A673 (cell line): ENCODE results near the gene B3GNT2. TPM values are rescaled to one million over a fixed set of nuclear protein-coding genes. Genes with fewer than 3 reads are reported as not detected.
"Not testable (repeated sequence)": the region's sequence is repeated elsewhere in the genome, so short reads cannot be mapped to it uniquely, and the experiment has no call there.

ENCODE experiments used
- BruUV-seq: library from RNA; stranded (reverse); fragments of 400-500 nt; replicated peaks from 2 replicates; lab custom pipeline; 2021; lab: Mats Ljungman, UMichigan
- CTCF ChIA-PET: fragments of 300-600 bp; sonication (Branson Sonifier 250); formaldehyde crosslinking; loops from one replicate; lab custom pipeline; 2022; ENCODE audit warnings: antibody characterized with exemption; lab: Charles Lee
- POLR2A ChIA-PET: fragments of 300-600 bp; sonication (Branson Sonifier 250); formaldehyde crosslinking; loops from one replicate; lab custom pipeline; 2022; ENCODE audit warnings: antibody characterized with exemption; ENCODE audit not compliant: low non-redundant PET; lab: Charles Lee
- DNase-seq: peaks from one replicate; pipeline ENCODE4 v3.0.0-alpha.2; 2015; ENCODE audit warnings: low spot score
- H3K27ac ChIP-seq: fragments of 200-600 bp; sonication (generic); 2 replicates; pipeline ENCODE4 v1.5.1; 2016; ENCODE audit warnings: mixed run types, low read depth, mild to moderate bottlenecking, mixed read lengths, antibody characterized with exemption, low read length; ENCODE audit not compliant: poor library complexity, severe bottlenecking
- H3K27me3 ChIP-seq: fragments of 200-600 bp; sonication (generic); replicated peaks from 2 replicates; pipeline ENCODE4 v1.6.1; 2017; ENCODE audit warnings: mixed run types, low read depth, mild to moderate bottlenecking, mixed read lengths, antibody characterized with exemption, low read length; ENCODE audit not compliant: insufficient read depth, poor library complexity
- H3K36me3 ChIP-seq: fragments of 200-600 bp; sonication (generic); 2 replicates; pipeline ENCODE4 v1.6.1; 2016; ENCODE audit warnings: mixed run types, mild to moderate bottlenecking, mixed read lengths, antibody characterized with exemption, low read length; ENCODE audit not compliant: insufficient read depth, poor library complexity, severe bottlenecking
- H3K4me1 ChIP-seq: fragments of 200-600 bp; sonication (generic); 2 replicates; pipeline ENCODE4 v1.6.1; 2017; ENCODE audit warnings: mixed run types, mild to moderate bottlenecking, mixed read lengths, antibody characterized with exemption, low read length; ENCODE audit not compliant: insufficient read depth, poor library complexity, severe bottlenecking
- H3K4me3 ChIP-seq: fragments of 200-600 bp; sonication (generic); 2 replicates; pipeline ENCODE4 v1.5.1; 2016; ENCODE audit warnings: low read depth, mixed run types, mild to moderate bottlenecking, mixed read lengths, low read length; ENCODE audit not compliant: poor library complexity, severe bottlenecking
- H3K9me3 ChIP-seq: fragments of 200-600 bp; sonication (generic); 2 replicates; pipeline ENCODE4 v1.6.1; 2016; ENCODE audit warnings: mixed run types, low read depth, mild to moderate bottlenecking, mixed read lengths, antibody characterized with exemption, low read length; ENCODE audit not compliant: poor library complexity, severe bottlenecking
- CTCF ChIP-seq: fragments of 300-800, 200-600 bp; sonication (generic); conservative IDR thresholded peaks from 2 replicates; pipeline ENCODE4 v1.5.1; 2017; ENCODE audit warnings: low read depth, mild to moderate bottlenecking, antibody characterized with exemption, low read length, moderate library complexity, mixed read lengths
- EZH2 ChIP-seq: fragments of 200-600 bp; sonication (generic); IDR thresholded peaks from 2 replicates; pipeline ENCODE4 v1.6.1; 2017; ENCODE audit warnings: borderline replicate concordance, low read depth, mild to moderate bottlenecking, mixed read lengths, antibody characterized with exemption, low read length; ENCODE audit not compliant: poor library complexity, severe bottlenecking
- intact Hi-C: fragments of 100-400 bp; cut with micrococcal nuclease; formaldehyde crosslinking; loops from one replicate; pipeline ENCODE4 v1.10.0; 2022; ENCODE audit not compliant: unreplicated experiment
- total RNA-seq: library from RNA; stranded (reverse); gene quantifications from 2 replicates; pipeline ENCODE4 v1.2.3, GENCODE V29; 2021

B3GNT2 gene
- total RNA-seq, 1 experiment from 2014 or later = 6.5 TPM

- H3K27me3 ChIP-seq = no peaks in the 10 kb centered on the region
- ChIA-PET CTCF (no interaction called here), POLR2A (no interaction called here)
- BruUV-seq = no TSS peak
- TF ChIP-seq EZH2 (no peak), CTCF (no peak)
- no peak overlapping the region for H3K4me3 ChIP-seq
- H3K27ac ChIP-seq = no peak overlapping the region
- H3K9me3 ChIP-seq = no peaks in the 10 kb centered on the region
- H3K36me3 ChIP-seq = no peaks in the 10 kb centered on the region
- intact Hi-C loops = no loop called here
- DNase-seq = no peak
- H3K4me1 ChIP-seq = no peaks in the 10 kb centered on the region
These were observed 69.2 kb downstream of the B3GNT2 start for GRCh38 chr2:62265106-62265505.

- H3K27me3 ChIP-seq = no peaks in the 10 kb centered on the region
- BruUV-seq = no TSS peak
- POLR2A ChIA-PET = interaction anchor here (0.7 kb wide), 1 partner anchor 12 kb away, joined by 14 read pairs; no protein-coding TSS in a partner anchor
- CTCF ChIA-PET = no interaction called here
- H3K9me3 ChIP-seq = no peaks in the 10 kb centered on the region
- H3K27ac ChIP-seq = no peak overlapping the region
- no peak for TF ChIP-seq EZH2
- H3K36me3 ChIP-seq = no peaks in the 10 kb centered on the region
- no peak overlapping the region for H3K4me3 ChIP-seq
- DNase-seq = no peak
- no peaks in the 10 kb centered on the region for H3K4me1 ChIP-seq
- intact Hi-C loops = no loop called here
These were observed 70.6 kb downstream of the B3GNT2 start for GRCh38 chr2:62266433-62267038.

- no peaks in the 10 kb centered on the region for H3K36me3 ChIP-seq
- CTCF ChIA-PET = no interaction called here
- H3K27me3 ChIP-seq = no peaks in the 10 kb centered on the region
- H3K4me1 ChIP-seq = no peaks in the 10 kb centered on the region
- H3K4me3 ChIP-seq = no peak overlapping the region
- no peak overlapping the region for H3K27ac ChIP-seq
- TF ChIP-seq EZH2 (no peak), CTCF (no peak)
- BruUV-seq = no TSS peak
- H3K9me3 ChIP-seq = no peaks in the 10 kb centered on the region
- intact Hi-C loops = no loop called here
- DNase-seq = no peak
- POLR2A ChIA-PET = no interaction called here
These were observed 71.8 kb downstream of the B3GNT2 start for GRCh38 chr2:62267696-62268095.

DNA sequence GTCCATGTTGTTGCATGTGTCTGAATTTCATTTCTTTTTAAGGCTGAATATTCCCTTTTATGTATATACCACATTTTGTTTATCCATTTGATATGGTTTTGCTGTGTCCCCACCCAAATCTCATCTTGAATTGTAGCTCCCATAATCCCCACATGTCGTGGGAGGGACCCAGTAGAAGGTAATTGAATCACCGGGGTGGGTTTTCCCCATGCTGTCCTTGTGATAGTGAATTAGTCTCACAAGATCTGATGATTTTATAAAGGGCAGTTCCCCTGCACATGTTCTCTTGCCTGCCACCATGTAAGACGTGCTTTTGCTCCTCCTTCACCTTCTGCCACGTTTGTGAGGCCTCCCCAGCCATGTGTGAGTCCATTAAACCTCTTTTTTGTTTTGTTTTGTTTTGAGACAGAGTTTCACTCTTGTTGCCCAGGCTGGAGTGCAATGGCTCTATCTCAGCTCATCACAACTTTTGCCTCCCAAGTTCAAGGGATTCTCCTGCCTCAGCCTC is 72.8 kb downstream of the B3GNT2 start:
- H3K27me3 ChIP-seq, H3K36me3 ChIP-seq, H3K27ac ChIP-seq, POLR2A ChIA-PET, BruUV-seq, H3K4me1 ChIP-seq, CTCF ChIA-PET, DNase-seq, H3K4me3 ChIP-seq, intact Hi-C loops, H3K9me3 ChIP-seq: not testable (repeated sequence)
